NCI-H2171 (cell line): ENCODE data around the gene ADAP2.
"Not testable (repeated sequence)": the region's sequence is repeated elsewhere in the genome, so short reads cannot be mapped to it uniquely, and the experiment has no call there.

Source experiments
- DNase-seq: peaks from one replicate; lab custom pipeline; 2025; lab: John Stamatoyannopoulos, UW

The ADAP2 gene

GRCh38 chr17:30929861-30930260, 8.1 kb downstream of the ADAP2 start:
- not testable (repeated sequence) for DNase-seq

- no peak for DNase-seq
Observed at GRCh38 chr17:30930495-30930894, 8.8 kb downstream of the ADAP2 start.

- not testable (repeated sequence) for DNase-seq
Observed at GRCh38 chr17:30931582-30931981, 9.8 kb downstream of the ADAP2 start.

GRCh38 chr17:30933966-30934365, 12.2 kb downstream of the ADAP2 start:
- no peak for DNase-seq

- no peak for DNase-seq
Observed at GRCh38 chr17:30939051-30939689, 17.4 kb downstream of the ADAP2 start.

- no peak for DNase-seq
Observed at GRCh38 chr17:30942308-30943079, 20.7 kb downstream of the ADAP2 start.

- no peak for DNase-seq
Observed at GRCh38 chr17:30947796-30948195, 26.1 kb downstream of the ADAP2 start.

- DNase-seq = no peak
Observed at GRCh38 chr17:30950189-30950588, 28.4 kb downstream of the ADAP2 start.

GRCh38 chr17:30950669-30951399, 29.1 kb downstream of the ADAP2 start:
- no peak for DNase-seq

GRCh38 chr17:30952638-30953393, 31.1 kb downstream of the ADAP2 start:
- no peak for DNase-seq

- DNase-seq = no peak
Observed at GRCh38 chr17:30954046-30954830, 32.5 kb downstream of the ADAP2 start.

- no peak for DNase-seq
Observed at GRCh38 chr17:30956764-30957374, 35.1 kb downstream of the ADAP2 start.

GRCh38 chr17:30957741-30958140, 36.0 kb downstream of the ADAP2 start:
- DNase-seq = no peak

- no peak for DNase-seq
Observed at GRCh38 chr17:30958187-30958586, 36.4 kb downstream of the ADAP2 start.

GRCh38 chr17:30961209-30962188, 39.8 kb downstream of the ADAP2 start:
- no peak for DNase-seq

GRCh38 chr17:30964312-30964711, 42.6 kb downstream of the ADAP2 start:
- DNase-seq = not testable (repeated sequence)

- no peak for DNase-seq
Observed at GRCh38 chr17:30964876-30965275, 43.1 kb downstream of the ADAP2 start.

GRCh38 chr17:30965686-30966085, 43.9 kb downstream of the ADAP2 start:
- no peak for DNase-seq

- not testable (repeated sequence) for DNase-seq
Observed at GRCh38 chr17:30967911-30968310, 46.2 kb downstream of the ADAP2 start.
